ENCODE data around the gene PPM1H. TPM values are rescaled to one million over a fixed set of nuclear protein-coding genes. Genes with fewer than 3 reads are reported as not detected.

Gene PPM1H
- polyA plus RNA-seq, 1 of the 3 experiments (the other 2 are of a cell fraction) = 0.13 TPM

GRCh38 chr12:62976110-62976662 is 41.2 kb upstream of the PPM1H start:
- H3K9me3 ChIP-seq = no peaks in the 10 kb centered on the region
- POLR2A ChIA-PET = no interaction called here
- no peak overlapping the region for H3K9ac ChIP-seq
- no peak overlapping the region for H3K4me2 ChIP-seq
- no peak for DNase-seq
- H2AFZ ChIP-seq (ENCODE audit: low read depth) = no peak overlapping the region
- H3K27ac ChIP-seq (ENCODE audit: low read depth in 2 of 2, low read length in 1 of 2) = no peak overlapping the region
- H3K4me1 ChIP-seq (ENCODE audit: control insufficient read depth in 1 of 2, insufficient read depth in 2 of 2, low read depth in 1 of 2, low read length in 1 of 2) = no peaks in the 10 kb centered on the region
- no peak overlapping the region for H3K4me3 ChIP-seq (ENCODE audit: low read depth in 2 of 2, low read length in 1 of 2)
- WGBS (ENCODE audit: low lambda C conversion rate) = 17% methylated on average over 4 of the region's 4 CpGs
- H3K9me2 ChIP-seq = no peaks in the 10 kb centered on the region
- no peaks in the 10 kb centered on the region for H3F3A ChIP-seq (replicated peaks; ENCODE audit: insufficient read depth)
- 0 out of 2 replicates have a peak, but pooled peaks cover 13% of the 10 kb centered on the region for H3K27me3 ChIP-seq (ENCODE audit: insufficient read depth)
- no peak for TF ChIP-seq REST (IDR thresholded peaks at IDR 0.05; ENCODE audit: low read depth, low read length)
- TF ChIP-seq GABPA (IDR thresholded peaks at IDR 0.05; ENCODE audit: low read depth) = no peak
- no peak for TF ChIP-seq ZBTB33 (IDR thresholded peaks at IDR 0.05; ENCODE audit: borderline replicate concordance, low read depth)
- TF ChIP-seq SIN3A (IDR thresholded peaks at IDR 0.05; ENCODE audit: borderline replicate concordance, low read depth, low read length) = no peak
- no peak for TF ChIP-seq MXI1 (IDR thresholded peaks at IDR 0.05; ENCODE audit: low read depth, low read length)
- no peak for TF ChIP-seq YY1 (IDR thresholded peaks at IDR 0.05; ENCODE audit: low read depth)
- no peak for TF ChIP-seq USF2 (IDR thresholded peaks at IDR 0.05; ENCODE audit: borderline replicate concordance, low read depth, low read length)
- no peak for TF ChIP-seq POLR2AphosphoS5 (IDR thresholded peaks at IDR 0.05; ENCODE audit: low read depth, low read length)
- TF ChIP-seq GATA2 (CRISPR knock-in tag; IDR thresholded peaks at IDR 0.05) = no peak
- no peak for TF ChIP-seq FOSL2 (IDR thresholded peaks at IDR 0.05; ENCODE audit: borderline replicate concordance, low read depth)
- no peak for TF ChIP-seq JUND (IDR thresholded peaks at IDR 0.05)
- TF ChIP-seq TCF12 (IDR thresholded peaks at IDR 0.05) = no peak
- no peak for TF ChIP-seq ELF1 (IDR thresholded peaks at IDR 0.05)
- TF ChIP-seq TEAD4 (IDR thresholded peaks at IDR 0.05; ENCODE audit: borderline replicate concordance, insufficient read depth) = no peak
- no peaks in the 10 kb centered on the region for H3K36me3 ChIP-seq (replicated peaks in 1 of 2; ENCODE audit: control insufficient read depth in 1 of 2, insufficient read depth in 2 of 2, low read length in 1 of 2)
- no peaks in the 10 kb centered on the region for H4K20me1 ChIP-seq (ENCODE audit: insufficient read depth)
- H3K79me2 ChIP-seq (ENCODE audit: insufficient read depth) = no peaks in the 10 kb centered on the region
- CTCF ChIA-PET = no interaction called here
